Hepatocyte (in vitro differentiated cells): ENCODE results near the gene GAS6.

Source experiments
- CTCF ChIP-seq: fragments of 200-600 bp; sonication (generic); IDR thresholded peaks from 2 replicates; pipeline ENCODE4 v1.5.1; 2016; ENCODE audit warnings: antibody characterized with exemption, mild to moderate bottlenecking; ENCODE audit not compliant: poor library complexity
- EZH2 ChIP-seq: fragments of 200-600 bp; sonication (generic); IDR thresholded peaks from 2 replicates; pipeline ENCODE4 v1.6.1; 2016; ENCODE audit warnings: antibody characterized with exemption, mild to moderate bottlenecking, borderline replicate concordance
- EZH2phosphoT487 ChIP-seq: fragments of 200-600 bp; sonication (generic); IDR thresholded peaks from one replicate; pipeline ENCODE4 v1.6.1; 2018; ENCODE audit warnings: antibody characterized with exemption, mild to moderate bottlenecking, low read depth, moderate library complexity; ENCODE audit not compliant: unreplicated experiment, severe bottlenecking

GRCh38 chr13:113879017-113879416, 15.1 kb upstream of the GAS6 start:
- no peak for TF ChIP-seq CTCF
- no peak for TF ChIP-seq EZH2
- TF ChIP-seq EZH2phosphoT487: no peak
